ENCODE data around the gene ZNF557. TPM values are rescaled to one million over a fixed set of nuclear protein-coding genes. Genes with fewer than 3 reads are reported as not detected.

ZNF557 gene
- total and polyA plus RNA-seq, 10 of the 15 experiments (the other 5 are each of a cell fraction or from before 2014, with no cell fraction given): 3.9 to 12.1 (median 9.0) TPM

DNA sequence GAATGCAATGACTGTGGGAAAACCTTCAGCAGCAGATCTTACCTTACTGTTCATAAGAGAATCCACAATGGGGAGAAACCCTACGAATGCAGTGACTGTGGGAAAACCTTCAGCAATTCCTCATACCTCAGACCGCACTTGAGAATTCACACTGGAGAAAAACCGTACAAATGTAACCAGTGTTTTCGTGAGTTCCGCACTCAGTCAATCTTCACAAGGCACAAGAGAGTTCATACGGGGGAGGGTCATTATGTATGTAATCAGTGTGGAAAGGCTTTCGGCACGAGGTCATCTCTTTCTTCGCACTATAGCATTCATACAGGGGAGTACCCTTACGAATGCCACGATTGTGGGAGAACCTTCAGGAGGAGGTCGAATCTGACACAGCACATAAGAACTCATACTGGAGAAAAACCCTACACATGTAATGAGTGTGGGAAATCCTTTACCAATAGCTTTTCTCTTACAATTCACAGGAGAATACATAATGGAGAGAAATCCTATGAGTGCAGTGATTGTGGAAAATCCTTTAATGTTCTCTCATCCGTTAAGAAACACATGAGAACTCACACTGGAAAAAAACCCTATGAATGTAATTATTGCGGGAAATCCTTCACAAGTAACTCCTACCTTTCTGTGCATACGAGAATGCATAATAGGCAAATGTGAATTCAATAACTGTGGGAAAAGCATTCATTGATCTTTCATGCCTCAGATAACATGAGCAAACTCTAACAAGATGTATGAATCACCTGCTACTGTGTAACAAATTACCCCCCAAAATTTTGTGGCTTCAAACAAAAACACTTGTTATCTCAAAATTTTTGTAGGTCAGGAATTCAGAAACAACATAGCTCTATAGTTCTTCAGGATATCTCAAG lies 13.8 kb downstream of the ZNF557 start:
- RAD21 ChIA-PET (ENCODE audit: unreplicated experiment): no interaction called here
- no peak overlapping the region for H3K9ac ChIP-seq (ENCODE audit: control insufficient read depth, insufficient read depth, low read length)
- no peak overlapping the region for H2AFZ ChIP-seq (ENCODE audit: control insufficient read depth, low read depth, low read length)
- POLR2A ChIA-PET: interaction anchor here (1.5 to 1.9 kb wide), 2 partner anchors 13 to 16 kb away, joined by 5 to 10 read pairs; partner anchors contain the start of gene ZNF557
- no peak for ATAC-seq
- no peak overlapping the region for H3K27ac ChIP-seq (ENCODE audit: control insufficient read depth, insufficient read depth)
- 97% methylated on average over 15 of the region's 15 CpGs for WGBS (ENCODE audit: insufficient coverage, insufficient replicate concordance, low lambda C conversion rate, missing lambda C conversion rate)
- no peaks in the 10 kb centered on the region for H4K20me1 ChIP-seq (ENCODE audit: control insufficient read depth, insufficient read depth)
- CTCF ChIA-PET: interaction anchor here (1.4 to 1.7 kb wide), 2 partner anchors 13 to 16 kb away, joined by 4 to 5 read pairs; partner anchors contain the start of gene ZNF557
- H3K4me1 ChIP-seq (ENCODE audit: control insufficient read depth, insufficient read depth, low read length): no peaks in the 10 kb centered on the region
- SMC1A ChIA-PET (ENCODE audit: uncharacterized antibody, unreplicated experiment): interaction anchor here (0.8 kb wide), 1 partner anchor 13 kb away, joined by 3 read pairs; no protein-coding TSS in a partner anchor
- in situ Hi-C loops (cut with MboI): no loop called here
- TSS peak; percentile 45 for BruUV-seq (replicated peaks)
- DNase-seq (ENCODE audit: low read depth, low spot score): no peak
- H3K4me3 ChIP-seq: no peak overlapping the region
- H3K79me2 ChIP-seq (ENCODE audit: control insufficient read depth, insufficient read depth, low read length): no peaks in the 10 kb centered on the region
- intact Hi-C loops (cut with micrococcal nuclease; ENCODE audit: unreplicated experiment): no loop called here
- no peak overlapping the region for H3K4me2 ChIP-seq (ENCODE audit: control insufficient read depth, insufficient read depth)
- H3K27me3 ChIP-seq (replicated peaks in 1 of 2; ENCODE audit: control insufficient read depth in 2 of 2, insufficient read depth in 2 of 2, low read length in 1 of 2): no peaks in the 10 kb centered on the region
- H3K36me3 ChIP-seq (ENCODE audit: control insufficient read depth in 2 of 2, insufficient read depth in 2 of 2, low read length in 1 of 2): peaks cover 29 to 45% of the 10 kb centered on the region in 2 experiments
- no peak for FAIRE-seq
- H3K9me3 ChIP-seq (replicated peaks; ENCODE audit: control insufficient read depth, insufficient read depth, low read length): peaks cover 68% of the 10 kb centered on the region
- TF ChIP-seq KLF5 (IDR thresholded peaks at IDR 0.05; ENCODE audit: partially characterized antibody): peak; percentile 98
- no peak for TF ChIP-seq FOXM1 (IDR thresholded peaks at IDR 0.05; ENCODE audit: low read depth, low read length)
- TF ChIP-seq, protein P1, sequence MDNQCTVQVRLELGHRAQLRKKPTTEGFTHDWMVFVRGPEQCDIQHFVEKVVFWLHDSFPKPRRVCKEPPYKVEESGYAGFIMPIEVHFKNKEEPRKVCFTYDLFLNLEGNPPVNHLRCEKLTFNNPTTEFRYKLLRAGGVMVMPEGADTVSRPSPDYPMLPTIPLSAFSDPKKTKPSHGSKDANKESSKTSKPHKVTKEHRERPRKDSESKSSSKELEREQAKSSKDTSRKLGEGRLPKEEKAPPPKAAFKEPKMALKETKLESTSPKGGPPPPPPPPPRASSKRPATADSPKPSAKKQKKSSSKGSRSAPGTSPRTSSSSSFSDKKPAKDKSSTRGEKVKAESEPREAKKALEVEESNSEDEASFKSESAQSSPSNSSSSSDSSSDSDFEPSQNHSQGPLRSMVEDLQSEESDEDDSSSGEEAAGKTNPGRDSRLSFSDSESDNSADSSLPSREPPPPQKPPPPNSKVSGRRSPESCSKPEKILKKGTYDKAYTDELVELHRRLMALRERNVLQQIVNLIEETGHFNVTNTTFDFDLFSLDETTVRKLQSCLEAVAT (IDR thresholded peaks at IDR 0.05): peak; percentile 71; the same call in 1 of the 2 replicates
- TF ChIP-seq, protein P2, sequence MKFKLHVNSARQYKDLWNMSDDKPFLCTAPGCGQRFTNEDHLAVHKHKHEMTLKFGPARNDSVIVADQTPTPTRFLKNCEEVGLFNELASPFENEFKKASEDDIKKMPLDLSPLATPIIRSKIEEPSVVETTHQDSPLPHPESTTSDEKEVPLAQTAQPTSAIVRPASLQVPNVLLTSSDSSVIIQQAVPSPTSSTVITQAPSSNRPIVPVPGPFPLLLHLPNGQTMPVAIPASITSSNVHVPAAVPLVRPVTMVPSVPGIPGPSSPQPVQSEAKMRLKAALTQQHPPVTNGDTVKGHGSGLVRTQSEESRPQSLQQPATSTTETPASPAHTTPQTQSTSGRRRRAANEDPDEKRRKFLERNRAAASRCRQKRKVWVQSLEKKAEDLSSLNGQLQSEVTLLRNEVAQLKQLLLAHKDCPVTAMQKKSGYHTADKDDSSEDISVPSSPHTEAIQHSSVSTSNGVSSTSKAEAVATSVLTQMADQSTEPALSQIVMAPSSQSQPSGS (IDR thresholded peaks at IDR 0.05; ENCODE audit: low read length): no peak
- TF ChIP-seq, protein P3, sequence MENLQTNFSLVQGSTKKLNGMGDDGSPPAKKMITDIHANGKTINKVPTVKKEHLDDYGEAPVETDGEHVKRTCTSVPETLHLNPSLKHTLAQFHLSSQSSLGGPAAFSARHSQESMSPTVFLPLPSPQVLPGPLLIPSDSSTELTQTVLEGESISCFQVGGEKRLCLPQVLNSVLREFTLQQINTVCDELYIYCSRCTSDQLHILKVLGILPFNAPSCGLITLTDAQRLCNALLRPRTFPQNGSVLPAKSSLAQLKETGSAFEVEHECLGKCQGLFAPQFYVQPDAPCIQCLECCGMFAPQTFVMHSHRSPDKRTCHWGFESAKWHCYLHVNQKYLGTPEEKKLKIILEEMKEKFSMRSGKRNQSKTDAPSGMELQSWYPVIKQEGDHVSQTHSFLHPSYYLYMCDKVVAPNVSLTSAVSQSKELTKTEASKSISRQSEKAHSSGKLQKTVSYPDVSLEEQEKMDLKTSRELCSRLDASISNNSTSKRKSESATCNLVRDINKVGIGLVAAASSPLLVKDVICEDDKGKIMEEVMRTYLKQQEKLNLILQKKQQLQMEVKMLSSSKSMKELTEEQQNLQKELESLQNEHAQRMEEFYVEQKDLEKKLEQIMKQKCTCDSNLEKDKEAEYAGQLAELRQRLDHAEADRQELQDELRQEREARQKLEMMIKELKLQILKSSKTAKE (IDR thresholded peaks at IDR 0.05; ENCODE audit: low read depth, poor library complexity, severe bottlenecking): peak; percentile 82
- TF ChIP-seq MXI1 (IDR thresholded peaks at IDR 0.05; ENCODE audit: low read depth, low read length): no peak
- TF ChIP-seq SUPT20H (IDR thresholded peaks at IDR 0.05; ENCODE audit: borderline replicate concordance, control insufficient read depth, low read depth, low read length): no peak
- TF ChIP-seq CBX5 (IDR thresholded peaks at IDR 0.05; ENCODE audit: low read depth): peak; percentile 98
- TF ChIP-seq, protein P4, sequence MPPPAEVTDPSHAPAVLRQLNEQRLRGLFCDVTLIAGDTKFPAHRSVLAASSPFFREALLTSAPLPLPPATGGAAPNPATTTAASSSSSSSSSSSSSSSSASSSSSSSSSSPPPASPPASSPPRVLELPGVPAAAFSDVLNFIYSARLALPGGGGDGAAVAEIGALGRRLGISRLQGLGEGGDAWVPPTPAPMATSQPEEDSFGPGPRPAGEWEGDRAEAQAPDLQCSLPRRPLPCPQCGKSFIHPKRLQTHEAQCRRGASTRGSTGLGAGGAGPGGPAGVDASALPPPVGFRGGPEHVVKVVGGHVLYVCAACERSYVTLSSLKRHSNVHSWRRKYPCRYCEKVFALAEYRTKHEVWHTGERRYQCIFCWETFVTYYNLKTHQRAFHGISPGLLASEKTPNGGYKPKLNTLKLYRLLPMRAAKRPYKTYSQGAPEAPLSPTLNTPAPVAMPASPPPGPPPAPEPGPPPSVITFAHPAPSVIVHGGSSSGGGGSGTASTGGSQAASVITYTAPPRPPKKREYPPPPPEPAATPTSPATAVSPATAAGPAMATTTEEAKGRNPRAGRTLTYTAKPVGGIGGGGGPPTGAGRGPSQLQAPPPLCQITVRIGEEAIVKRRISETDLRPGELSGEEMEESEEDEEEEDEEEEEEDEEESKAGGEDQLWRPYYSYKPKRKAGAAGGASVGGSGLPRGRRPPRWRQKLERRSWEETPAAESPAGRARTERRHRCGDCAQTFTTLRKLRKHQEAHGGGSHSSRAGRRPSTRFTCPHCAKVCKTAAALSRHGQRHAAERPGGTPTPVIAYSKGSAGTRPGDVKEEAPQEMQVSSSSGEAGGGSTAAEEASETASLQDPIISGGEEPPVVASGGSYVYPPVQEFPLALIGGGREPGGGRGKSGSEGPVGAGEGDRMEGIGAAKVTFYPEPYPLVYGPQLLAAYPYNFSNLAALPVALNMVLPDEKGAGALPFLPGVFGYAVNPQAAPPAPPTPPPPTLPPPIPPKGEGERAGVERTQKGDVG (CRISPR knock-in tag; IDR thresholded peaks at IDR 0.05): no peak
- no peak for TF ChIP-seq GABPA (IDR thresholded peaks at IDR 0.05; ENCODE audit: low read depth)
